Measurements from ENCODE around the gene OGFOD3. TPM values are rescaled to one million over a fixed set of nuclear protein-coding genes. Genes with fewer than 3 reads are reported as not detected.
"Not testable (repeated sequence)": the region's sequence is repeated elsewhere in the genome, so short reads cannot be mapped to it uniquely, and the experiment has no call there.

OGFOD3 gene
- total RNA-seq, 4 donors from 2014 or later, result 25.8 to 72.1 (median 27.7) TPM

DNA sequence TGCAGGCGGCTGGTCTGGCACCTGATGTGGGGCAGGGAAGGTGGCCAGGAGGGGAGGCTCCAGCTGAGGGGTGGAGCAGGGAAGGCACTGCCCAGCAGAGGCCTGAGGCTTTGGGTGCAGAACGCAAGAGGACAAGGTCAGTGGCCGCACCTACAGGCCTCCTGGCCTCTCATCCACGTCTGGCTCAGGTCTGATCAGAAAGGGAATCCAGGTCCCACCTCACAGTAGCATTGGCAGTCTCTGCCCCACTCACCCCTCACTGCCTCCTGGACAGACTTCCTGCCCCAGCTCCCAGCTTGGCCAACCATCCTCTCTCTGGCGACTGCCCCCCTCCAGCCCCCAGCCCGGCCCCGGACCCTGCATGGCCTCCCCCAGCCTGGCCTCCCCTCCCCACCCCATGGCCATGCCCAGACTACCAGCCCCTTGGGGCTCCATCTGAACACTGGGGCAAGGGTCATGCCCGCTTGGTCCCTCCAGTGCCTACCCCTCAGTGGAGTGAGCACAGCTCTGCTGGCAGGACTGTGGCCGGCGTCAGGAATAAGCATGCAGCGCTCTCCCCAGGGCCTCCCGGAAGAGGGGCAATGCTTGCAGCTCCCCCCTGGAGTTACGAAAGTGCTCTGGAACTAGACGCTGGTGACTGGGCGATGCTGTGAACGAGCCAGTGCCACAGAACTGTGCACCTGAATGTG is 42.2 kb downstream of the OGFOD3 start:
- DNase-seq (no peak), ATAC-seq (no peak)
- no peaks in the 10 kb centered on the region for H3K9me3 ChIP-seq
- intact Hi-C loops (cut with DNase I; ENCODE audit: low total_unique reads) (no loop called here), in situ Hi-C loops (cut with MboI; ENCODE audit: low sequenced_read_pairs in 4 of 4) (no loop called here)
- TF ChIP-seq CTCF (IDR thresholded peaks at IDR 0.05 in 4 of 5, conservative IDR thresholded peaks at IDR 0.05 in 1 of 5), result no peak
- TF ChIP-seq POLR2A (IDR thresholded peaks at IDR 0.05), result no peak
- peaks cover 6 to 13% of the 10 kb centered on the region in 2 donors for H3K4me1 ChIP-seq
- no peaks in the 10 kb centered on the region for H3K36me3 ChIP-seq
- H3K27me3 ChIP-seq, result peaks cover 43 to 61% (median 55%) of the 10 kb centered on the region in 3 donors
- H3K27ac ChIP-seq, result no peak overlapping the region
- no peak overlapping the region for H3K4me3 ChIP-seq

- H3K27me3 ChIP-seq, result peaks cover 45 to 61% (median 56%) of the 10 kb centered on the region in 3 donors
- H3K36me3 ChIP-seq, result no peaks in the 10 kb centered on the region
- ATAC-seq (no peak), DNase-seq (no peak)
- H3K9me3 ChIP-seq, result no peaks in the 10 kb centered on the region
- intact Hi-C loops (cut with DNase I; ENCODE audit: low total_unique reads), result no loop called here
- no peak overlapping the region for H3K27ac ChIP-seq
- peaks cover 9 to 14% of the 10 kb centered on the region in 2 donors for H3K4me1 ChIP-seq
- no peak for TF ChIP-seq POLR2A (IDR thresholded peaks at IDR 0.05)
- no peak for TF ChIP-seq CTCF (IDR thresholded peaks at IDR 0.05 in 4 of 5, conservative IDR thresholded peaks at IDR 0.05 in 1 of 5)
- in situ Hi-C loops (cut with MboI; ENCODE audit: low sequenced_read_pairs in 4 of 4), result no loop called here
- no peak overlapping the region for H3K4me3 ChIP-seq
Observed at GRCh38 chr17:82375359-82376041, 42.9 kb downstream of the OGFOD3 start.

DNA sequence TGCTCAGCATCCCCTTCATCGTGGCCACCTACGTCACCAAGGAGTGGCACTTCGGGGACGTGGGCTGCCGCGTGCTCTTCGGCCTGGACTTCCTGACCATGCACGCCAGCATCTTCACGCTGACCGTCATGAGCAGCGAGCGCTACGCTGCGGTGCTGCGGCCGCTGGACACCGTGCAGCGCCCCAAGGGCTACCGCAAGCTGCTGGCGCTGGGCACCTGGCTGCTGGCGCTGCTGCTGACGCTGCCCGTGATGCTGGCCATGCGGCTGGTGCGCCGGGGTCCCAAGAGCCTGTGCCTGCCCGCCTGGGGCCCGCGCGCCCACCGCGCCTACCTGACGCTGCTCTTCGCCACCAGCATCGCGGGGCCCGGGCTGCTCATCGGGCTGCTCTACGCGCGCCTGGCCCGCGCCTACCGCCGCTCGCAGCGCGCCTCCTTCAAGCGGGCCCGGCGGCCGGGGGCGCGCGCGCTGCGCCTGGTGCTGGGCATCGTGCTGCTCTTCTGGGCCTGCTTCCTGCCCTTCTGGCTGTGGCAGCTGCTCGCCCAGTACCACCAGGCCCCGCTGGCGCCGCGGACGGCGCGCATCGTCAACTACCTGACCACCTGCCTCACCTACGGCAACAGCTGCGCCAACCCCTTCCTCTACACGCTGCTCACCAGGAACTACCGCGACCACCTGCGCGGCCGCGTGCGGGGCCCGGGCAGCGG is 43.6 kb downstream of the OGFOD3 start:
- Histone ChIP-seq H3K4me1 (peaks cover 11 to 17% of the 10 kb centered on the region in 2 donors), H3K36me3 (no peaks in the 10 kb centered on the region), H3K9me3 (no peaks in the 10 kb centered on the region), H3K27me3 (peaks cover 47 to 61% (median 56%) of the 10 kb centered on the region in 3 donors), H3K4me3 (no peak overlapping the region), H3K27ac (no peak overlapping the region)
- no peak for ATAC-seq
- TF ChIP-seq CTCF (IDR thresholded peaks at IDR 0.05 in 4 of 5, conservative IDR thresholded peaks at IDR 0.05 in 1 of 5) (no peak), POLR2A (IDR thresholded peaks at IDR 0.05) (no peak)
- intact Hi-C loops (cut with DNase I; ENCODE audit: low total_unique reads), result no loop called here
- DNase-seq, result no peak
- in situ Hi-C loops (cut with MboI; ENCODE audit: low sequenced_read_pairs in 4 of 4), result loop anchor here in 1 of 4 donors (25.0 kb wide), 1 partner anchor 388 kb away; the partner anchor contains the start of gene TBCD

DNA sequence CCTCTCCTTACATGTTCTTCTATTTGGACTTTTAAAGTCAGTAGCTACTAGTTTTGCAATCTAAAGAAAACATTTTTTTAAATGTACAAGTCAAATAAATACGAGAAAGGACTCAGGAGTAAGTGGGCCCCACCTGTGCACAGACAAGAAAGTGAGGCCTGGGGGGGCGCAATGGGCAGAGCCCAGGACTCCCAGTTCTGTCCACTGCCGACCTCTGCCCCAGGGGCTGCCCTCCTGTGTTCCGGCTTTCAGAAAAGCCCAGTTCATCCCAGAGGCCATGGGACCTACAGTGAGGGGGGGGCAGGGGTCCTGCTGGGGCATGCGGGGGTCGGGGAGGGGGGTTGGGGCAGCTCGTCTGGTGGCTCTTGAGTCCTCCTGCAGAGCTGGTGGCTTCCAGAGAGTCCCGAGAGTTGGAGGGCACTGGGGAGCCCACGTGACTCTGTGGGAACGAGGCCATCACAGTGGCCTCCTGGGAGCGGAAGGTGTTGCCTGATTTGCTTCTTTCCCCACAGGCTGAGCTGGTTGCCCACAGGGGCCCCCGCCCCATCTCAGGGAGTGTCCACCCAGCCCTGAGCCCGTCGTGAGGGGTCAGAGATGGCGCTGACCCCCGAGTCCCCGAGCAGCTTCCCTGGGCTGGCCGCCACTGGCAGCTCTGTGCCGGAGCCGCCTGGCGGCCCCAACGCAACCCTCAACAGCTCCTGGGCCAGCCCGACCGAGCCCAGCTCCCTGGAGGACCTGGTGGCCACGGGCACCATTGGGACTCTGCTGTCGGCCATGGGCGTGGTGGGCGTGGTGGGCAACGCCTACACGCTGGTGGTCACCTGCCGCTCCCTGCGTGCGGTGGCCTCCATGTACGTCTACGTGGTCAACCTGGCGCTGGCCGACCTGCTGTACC is 44.4 kb downstream of the OGFOD3 start:
- Histone ChIP-seq H3K27me3 (peaks cover 47 to 62% (median 53%) of the 10 kb centered on the region in 3 donors), H3K36me3 (no peaks in the 10 kb centered on the region), H3K4me1 (peaks cover 11 to 17% of the 10 kb centered on the region in 2 donors), H3K27ac (no peak overlapping the region), H3K9me3 (no peaks in the 10 kb centered on the region), H3K4me3 (no peak overlapping the region)
- TF ChIP-seq CTCF (IDR thresholded peaks at IDR 0.05 in 4 of 5, conservative IDR thresholded peaks at IDR 0.05 in 1 of 5) (no peak), POLR2A (IDR thresholded peaks at IDR 0.05) (no peak)
- intact Hi-C loops (cut with DNase I; ENCODE audit: low total_unique reads) (no loop called here), in situ Hi-C loops (cut with MboI; ENCODE audit: low sequenced_read_pairs in 4 of 4) (loop anchor here in 1 of 4 donors (25.0 kb wide), 1 partner anchor 388 kb away; the partner anchor contains the start of gene TBCD)
- DNase-seq (no peak), ATAC-seq (no peak)

DNA sequence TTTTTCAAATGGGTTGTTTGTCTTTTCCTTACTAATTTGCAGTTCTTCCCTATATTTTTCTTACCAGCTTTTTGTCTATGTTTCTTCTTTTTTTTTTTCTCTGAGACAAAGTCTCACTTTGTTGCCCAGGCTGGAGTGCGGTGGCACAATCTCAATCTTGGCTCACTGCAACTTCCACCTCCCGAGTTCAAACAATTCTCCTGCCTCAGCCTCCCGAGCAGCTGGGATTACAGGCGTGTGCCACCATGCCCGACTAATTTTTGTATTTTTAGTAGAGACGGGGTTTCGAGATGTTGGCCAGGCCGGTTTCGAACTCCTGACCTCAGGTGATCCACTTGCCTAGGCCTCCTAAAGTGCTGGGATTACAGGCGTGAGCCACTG is 45.3 kb downstream of the OGFOD3 start:
- DNase-seq; H3K27ac ChIP-seq; intact Hi-C loops (cut with DNase I; ENCODE audit: low total_unique reads); H3K9me3 ChIP-seq; H3K4me3 ChIP-seq; ATAC-seq; H3K36me3 ChIP-seq: not testable (repeated sequence)
- Histone ChIP-seq H3K4me1 (peaks cover 11 to 17% of the 10 kb centered on the region in 2 donors), H3K27me3 (peaks cover 38 to 54% (median 44%) of the 10 kb centered on the region in 3 donors)
- in situ Hi-C loops (cut with MboI; ENCODE audit: low sequenced_read_pairs in 4 of 4), result loop anchor here in 1 of 4 donors (25.0 kb wide), 1 partner anchor 389 kb away; the partner anchor contains the start of gene TBCD

Data from gastrocnemius medialis (tissue), 4 donors.